D721Med (cell line): Measurements from ENCODE around the gene ATP5F1E.

Source experiments
- DNase-seq: peaks from one replicate; pipeline ENCODE4 v3.0.0; 2011; ENCODE audit warnings: low spot score; ENCODE audit not compliant: insufficient read length
- FAIRE-seq: peaks from 2 replicates; lab custom pipeline; 2011; peaks lifted over from hg19 to GRCh38; lab: Jason Lieb, UNC
- CTCF ChIP-seq: IDR thresholded peaks from 2 replicates; pipeline ENCODE4 v1.5.1; 2012; ENCODE audit warnings: mild to moderate bottlenecking, control low read depth; ENCODE audit not compliant: insufficient read depth; ENCODE audit errors: missing control alignments

ATP5F1E gene

GRCh38 chr20:59032023-59032712 is at the start of gene ATP5F1E:
Gene ATP5F1E (minus strand): TSS chr20:59032335. CDS start chr20:59032251, 84 bp downstream.
- peak; percentile 54 for DNase-seq
- no peak for TF ChIP-seq CTCF
- FAIRE-seq: no peak

GRCh38 chr20:59081036-59081435 is 48.9 kb upstream of the ATP5F1E start:
- FAIRE-seq (no peak), DNase-seq (no peak)
- no peak for TF ChIP-seq CTCF

GRCh38 chr20:59078231-59078630 is 46.1 kb upstream of the ATP5F1E start:
- TF ChIP-seq CTCF: no peak
- DNase-seq (no peak), FAIRE-seq (no peak)

- no peak for FAIRE-seq
- no peak for DNase-seq
- no peak for TF ChIP-seq CTCF
Observed at GRCh38 chr20:59077705-59078104, 45.6 kb upstream of the ATP5F1E start.

- DNase-seq (no peak), FAIRE-seq (no peak)
- no peak for TF ChIP-seq CTCF
Observed at GRCh38 chr20:59075934-59076508, 43.9 kb upstream of the ATP5F1E start.

GRCh38 chr20:59074456-59074855 is 42.3 kb upstream of the ATP5F1E start:
- FAIRE-seq (no peak), DNase-seq (no peak)
- TF ChIP-seq CTCF: no peak

GRCh38 chr20:59073582-59073981 is 41.4 kb upstream of the ATP5F1E start:
- DNase-seq (no peak), FAIRE-seq (no peak)
- no peak for TF ChIP-seq CTCF
